Esophagus (tissue), 2 donors: ENCODE measurements around the gene CR1L. TPM values are rescaled to one million over a fixed set of nuclear protein-coding genes. Genes with fewer than 3 reads are reported as not detected.
"Not testable (repeated sequence)": the region's sequence is repeated elsewhere in the genome, so short reads cannot be mapped to it uniquely, and the experiment has no call there.

Experiments used
- H3K27ac ChIP-seq, 2 donors: one replicate each; pipeline ENCODE4 v1.5.1; 2013; ENCODE audit warnings: low read depth in 2 of 2, mild to moderate bottlenecking in 2 of 2, inconsistent platforms in 1 of 2, low read length in 1 of 2, moderate library complexity in 1 of 2
- H3K27me3 ChIP-seq, 2 donors: one replicate each; pipeline ENCODE4 v1.6.1; 2013; ENCODE audit warnings: low read length in 2 of 2, control low read depth in 1 of 2, mild to moderate bottlenecking in 1 of 2; ENCODE audit not compliant: insufficient read depth in 2 of 2, control insufficient read depth in 1 of 2
- H3K36me3 ChIP-seq, 2 donors: one replicate each; pipeline ENCODE4 v1.6.1; 2013; ENCODE audit warnings: low read length in 1 of 2; ENCODE audit not compliant: control insufficient read depth in 2 of 2, insufficient read depth in 2 of 2
- H3K4me1 ChIP-seq, 2 donors: one replicate each; pipeline ENCODE4 v1.6.1; 2013; ENCODE audit warnings: low read length in 1 of 2; ENCODE audit not compliant: control insufficient read depth in 2 of 2, insufficient read depth in 2 of 2
- H3K4me3 ChIP-seq, 2 donors: one replicate each; pipeline ENCODE4 v1.5.1; 2013; ENCODE audit warnings: low read length in 2 of 2, mild to moderate bottlenecking in 2 of 2, low read depth in 1 of 2, moderate library complexity in 1 of 2
- H3K9me3 ChIP-seq, 2 donors: one replicate each; pipeline ENCODE4 v1.6.1; 2013; ENCODE audit warnings: mild to moderate bottlenecking in 2 of 2, low read depth in 1 of 2, low read length in 1 of 2, moderate library complexity in 1 of 2; ENCODE audit not compliant: control insufficient read depth in 2 of 2, insufficient read depth in 1 of 2
- WGBS, 2 donors: extraction: QIAGEN DNeasy Blood & Tissue Kit; methylation state at CpG; one replicate each; pipeline ENCODE4 v1.1.7; 2013; 5-methylcytosine and 5-hydroxymethylcytosine counted together
- polyA plus RNA-seq, 2 donors: library from polyadenylated mRNA; stranded (reverse); fragments of 200-250 nt; gene quantifications; one replicate each; pipeline ENCODE4 v1.2.3, GENCODE V29; 2013
- donor health status: healthy with polysubstance abuse.
- donor health status: Bipolar disorder and iron deficiency.

The CR1L gene
- polyA plus RNA-seq, 2 donors, result not detected

DNA sequence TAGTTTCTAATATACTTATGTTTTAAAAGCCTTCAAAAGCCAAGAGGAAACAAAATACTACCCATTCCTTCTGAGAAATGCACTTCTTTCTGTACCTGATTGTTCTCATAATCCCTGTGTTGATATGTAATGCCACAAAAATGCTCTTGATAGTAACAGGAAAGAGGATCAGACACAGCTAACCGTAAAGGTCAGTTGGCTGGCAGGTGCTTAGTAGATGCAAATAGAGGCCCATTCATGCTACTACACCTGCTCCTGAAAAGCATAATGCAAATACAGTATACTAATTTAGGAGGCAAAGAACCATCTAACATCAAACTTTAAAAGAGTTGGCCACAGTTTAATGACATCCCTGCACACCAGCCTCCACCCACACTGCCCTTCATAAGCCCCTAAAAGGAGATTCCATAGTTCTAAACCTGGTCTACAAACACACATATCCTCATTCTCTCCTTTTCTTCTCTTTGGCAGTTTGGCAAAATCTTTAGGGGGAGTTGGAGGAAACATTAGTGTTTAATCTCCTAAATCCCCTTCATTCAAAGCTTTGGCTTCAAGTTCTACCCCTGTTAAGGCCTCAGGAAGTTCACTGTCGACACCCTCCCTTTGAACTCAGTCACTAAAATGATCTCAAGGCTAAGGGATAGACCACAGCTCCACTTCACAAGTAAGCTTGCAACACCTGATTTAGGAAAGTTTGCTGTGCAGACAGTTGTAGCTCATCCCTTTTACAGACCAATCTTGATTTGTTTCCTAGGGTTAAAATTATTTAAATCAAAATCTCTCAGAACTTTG is 104.0 kb downstream of the CR1L start:
- no peaks in the 10 kb centered on the region for H3K36me3 ChIP-seq
- WGBS, 2 donors, result 29 to 41% methylated on average over 2 of the region's 2 CpGs
- H3K9me3 ChIP-seq, result no peaks in the 10 kb centered on the region
- H3K27me3 ChIP-seq, result no peaks in the 10 kb centered on the region
- H3K27ac ChIP-seq, result no peak overlapping the region
- H3K4me3 ChIP-seq, result no peak overlapping the region
- H3K4me1 ChIP-seq, result peaks cover 2% of the 10 kb centered on the region in 2 donors

DNA sequence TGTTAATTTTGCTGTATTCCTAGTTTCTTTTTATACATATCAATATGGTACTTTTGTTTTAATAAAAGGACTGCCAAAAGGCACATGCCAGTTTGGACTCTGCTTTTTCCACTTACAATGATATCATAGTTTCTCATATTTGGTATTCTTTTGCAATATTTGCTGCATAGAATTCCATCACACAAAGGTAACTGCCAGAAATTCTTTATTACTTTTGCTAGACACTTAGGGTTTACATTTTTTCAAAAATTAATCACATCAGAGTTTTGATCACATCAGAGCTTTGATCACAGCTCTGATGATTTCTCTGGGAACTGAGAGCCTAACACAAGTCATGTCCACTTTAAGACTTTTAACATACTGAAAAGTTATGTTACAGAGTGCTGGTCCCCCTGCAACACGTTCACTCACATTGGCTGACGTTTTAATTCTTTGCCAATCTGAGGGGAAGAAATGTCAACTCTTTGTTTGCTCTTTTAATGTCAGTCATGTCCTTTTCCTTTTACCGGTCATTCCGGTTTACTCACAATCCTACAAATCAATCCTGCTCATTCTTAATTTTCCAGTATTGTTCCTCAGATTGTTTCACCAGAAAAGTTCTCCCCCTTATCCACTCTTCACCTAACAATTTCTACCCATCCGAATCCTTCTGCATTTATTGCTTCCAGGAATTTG is 105.8 kb downstream of the CR1L start:
- peaks cover 2 to 5% of the 10 kb centered on the region in 2 donors for H3K4me1 ChIP-seq

DNA sequence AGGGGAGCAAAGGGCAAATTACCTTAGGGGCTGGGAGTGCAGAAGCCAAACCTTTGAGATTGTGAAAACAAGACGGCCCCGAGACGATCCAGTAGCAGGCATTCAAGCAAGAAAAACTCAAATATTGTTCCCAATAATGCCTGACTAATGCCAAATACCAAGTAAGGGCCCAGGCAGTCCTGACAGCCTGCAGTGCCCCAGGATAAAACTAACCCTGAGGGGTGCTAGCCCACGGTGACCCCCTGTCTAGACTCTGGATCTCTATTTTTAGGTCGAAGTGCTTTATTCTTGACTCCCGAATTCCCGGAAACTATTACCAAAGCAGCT is 106.5 kb downstream of the CR1L start:
- H3K9me3 ChIP-seq, H3K36me3 ChIP-seq, H3K27me3 ChIP-seq, H3K4me1 ChIP-seq: not testable (repeated sequence)
- 3 to 14% methylated on average over 7 of the region's 7 CpGs for WGBS, 2 donors
- Histone ChIP-seq H3K4me3 (peak overlapping the region; percentile 35 to 99), H3K27ac (peak overlapping the region; percentile 99)

More for the DNA sequence above, 105.8 kb downstream of the CR1L start:
- no peaks in the 10 kb centered on the region for H3K9me3 ChIP-seq
- H3K27me3 ChIP-seq, result no peaks in the 10 kb centered on the region
- 42 to 49% methylated on average over 5 of the region's 5 CpGs for WGBS, 2 donors
- H3K4me3 ChIP-seq, result peak overlapping the region in 1 of 2 donors; percentile 35
- peak overlapping the region; percentile 4 to 99 for H3K27ac ChIP-seq
- no peaks in the 10 kb centered on the region for H3K36me3 ChIP-seq

DNA sequence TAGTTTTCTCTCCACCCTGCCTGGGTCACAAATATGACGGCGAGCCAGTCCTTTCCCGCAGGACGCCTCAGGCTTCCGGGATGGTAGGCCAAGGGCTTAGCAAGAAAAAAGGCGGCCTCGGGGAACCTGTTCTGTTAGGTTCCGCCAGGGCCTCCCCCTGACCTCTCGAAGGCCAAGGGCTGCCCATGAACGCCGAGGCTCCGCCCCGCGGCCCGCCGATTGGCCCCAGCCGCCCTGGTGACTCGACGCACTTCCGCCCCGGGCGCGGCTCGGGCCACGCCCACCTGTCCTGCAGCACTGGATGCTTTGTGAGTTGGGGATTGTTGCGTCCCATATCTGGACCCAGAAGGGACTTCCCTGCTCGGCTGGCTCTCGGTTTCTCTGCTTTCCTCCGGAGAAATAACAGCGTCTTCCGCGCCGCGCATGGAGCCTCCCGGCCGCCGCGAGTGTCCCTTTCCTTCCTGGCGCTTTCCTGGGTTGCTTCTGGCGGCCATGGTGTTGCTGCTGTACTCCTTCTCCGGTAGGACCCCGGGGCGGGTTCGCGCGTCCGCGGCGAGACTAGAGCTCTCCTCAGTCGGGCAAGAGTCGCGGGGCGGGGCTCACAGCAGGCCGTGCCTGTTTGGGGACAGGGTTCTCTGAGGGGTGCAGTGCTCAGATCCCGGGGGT is 107.0 kb downstream of the CR1L start, which contains the start of gene CD46:
TSS of gene CD46 (plus strand) at position 265 of the 666 bp plus-strand sequence. CDS start at position 424, 159 bp downstream.
- Histone ChIP-seq H3K9me3 (no peaks in the 10 kb centered on the region), H3K4me1 (peaks cover 2 to 8% of the 10 kb centered on the region in 2 donors), H3K36me3 (no peaks in the 10 kb centered on the region), H3K4me3 (peak within 1 kb of the TSS; percentile 91 to 99), H3K27me3 (no peaks in the 10 kb centered on the region), H3K27ac (peak within 1 kb of the TSS; percentile 99)
- 0% methylated on average over 55 of the region's 55 CpGs for WGBS, 2 donors

DNA sequence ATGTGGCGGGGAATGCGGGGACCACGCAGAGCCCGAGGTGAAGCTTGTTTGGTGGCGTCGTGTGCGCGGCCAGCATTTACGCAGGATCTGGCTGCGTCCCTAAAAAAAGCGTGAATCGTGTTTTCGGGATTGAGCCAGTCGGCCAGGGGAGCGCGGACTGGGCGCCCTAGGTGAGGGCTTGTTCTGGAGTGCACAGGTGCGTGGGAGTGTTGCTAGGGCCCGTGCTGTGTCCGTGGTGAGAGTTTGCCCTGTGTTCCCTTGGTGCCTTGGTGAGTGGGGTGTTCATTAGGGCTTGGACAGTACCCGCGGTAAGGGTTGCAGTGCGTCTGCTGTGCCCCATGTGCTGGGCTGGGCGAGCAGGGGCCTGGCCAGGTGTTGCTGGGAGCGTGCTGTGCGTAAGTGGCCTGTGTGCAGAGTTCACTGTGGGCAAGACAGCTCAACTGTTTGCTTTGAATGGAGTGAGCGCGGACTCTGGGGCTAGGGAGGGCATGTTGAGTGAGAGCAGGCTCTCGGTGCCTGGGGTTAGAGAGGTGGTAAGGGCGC is 107.6 kb downstream of the CR1L start:
- H3K9me3 ChIP-seq, result no peaks in the 10 kb centered on the region
- H3K27ac ChIP-seq, result peak overlapping the region; percentile 99
- 0 to 1% methylated on average over 30 of the region's 30 CpGs for WGBS, 2 donors
- H3K36me3 ChIP-seq, result no peaks in the 10 kb centered on the region
- H3K27me3 ChIP-seq, result no peaks in the 10 kb centered on the region
- H3K4me3 ChIP-seq, result peak overlapping the region; percentile 91 to 99
- H3K4me1 ChIP-seq, result peaks cover 2 to 8% of the 10 kb centered on the region in 2 donors

DNA sequence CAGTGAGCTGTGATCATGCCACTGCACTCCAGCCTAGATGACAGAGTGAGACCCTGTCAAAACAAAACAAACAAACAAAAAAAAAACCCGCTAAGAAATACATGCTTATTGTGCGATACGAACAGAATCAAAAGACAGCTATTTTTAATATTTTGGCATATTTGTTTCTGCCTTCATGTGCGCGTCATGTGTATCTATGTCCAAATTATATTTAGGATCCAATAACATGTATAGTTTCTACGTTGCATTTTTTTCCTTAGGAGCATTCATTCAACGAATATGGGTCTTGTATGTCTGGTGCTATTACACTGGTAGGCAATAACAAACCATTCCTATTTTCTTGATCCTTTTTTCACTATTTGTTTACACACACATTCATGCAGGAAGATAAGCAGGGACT is 108.7 kb downstream of the CR1L start:
- no peaks in the 10 kb centered on the region for H3K27me3 ChIP-seq
- peaks cover 2 to 6% of the 10 kb centered on the region in 2 donors for H3K4me1 ChIP-seq
- 53 to 64% methylated on average over 7 of the region's 7 CpGs for WGBS, 2 donors
- H3K9me3 ChIP-seq, result no peaks in the 10 kb centered on the region
- H3K36me3 ChIP-seq, result no peaks in the 10 kb centered on the region
- peak overlapping the region; percentile 42 to 91 for H3K4me3 ChIP-seq
- H3K27ac ChIP-seq, result peak overlapping the region in 1 of 2 donors; percentile 31

DNA sequence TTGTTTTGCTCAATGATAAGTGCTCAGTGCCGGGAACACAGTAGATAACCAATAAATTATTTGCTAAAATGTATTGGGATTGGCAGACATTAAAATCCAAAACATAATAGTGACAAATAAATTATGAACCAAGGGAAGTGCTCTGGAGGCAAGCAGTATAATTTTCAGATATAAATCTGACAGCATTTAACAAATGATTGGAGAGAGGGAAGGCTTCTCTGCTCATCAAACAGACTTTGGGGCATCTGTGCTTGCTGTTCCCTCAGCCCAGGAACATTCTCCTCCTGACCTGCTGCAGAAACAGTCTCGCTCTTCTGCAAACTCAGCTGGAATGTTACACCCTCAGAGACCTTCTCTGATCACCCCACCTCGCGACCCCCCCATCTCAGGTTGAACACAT is 109.1 kb downstream of the CR1L start:
- H3K4me3 ChIP-seq, result peak overlapping the region; percentile 39 to 91
- WGBS, 2 donors, result 41 to 62% methylated on average over 4 of the region's 4 CpGs
- H3K36me3 ChIP-seq, result no peaks in the 10 kb centered on the region
- no peaks in the 10 kb centered on the region for H3K27me3 ChIP-seq
- H3K27ac ChIP-seq, result no peak overlapping the region
- peaks cover 2 to 6% of the 10 kb centered on the region in 2 donors for H3K4me1 ChIP-seq
- no peaks in the 10 kb centered on the region for H3K9me3 ChIP-seq

DNA sequence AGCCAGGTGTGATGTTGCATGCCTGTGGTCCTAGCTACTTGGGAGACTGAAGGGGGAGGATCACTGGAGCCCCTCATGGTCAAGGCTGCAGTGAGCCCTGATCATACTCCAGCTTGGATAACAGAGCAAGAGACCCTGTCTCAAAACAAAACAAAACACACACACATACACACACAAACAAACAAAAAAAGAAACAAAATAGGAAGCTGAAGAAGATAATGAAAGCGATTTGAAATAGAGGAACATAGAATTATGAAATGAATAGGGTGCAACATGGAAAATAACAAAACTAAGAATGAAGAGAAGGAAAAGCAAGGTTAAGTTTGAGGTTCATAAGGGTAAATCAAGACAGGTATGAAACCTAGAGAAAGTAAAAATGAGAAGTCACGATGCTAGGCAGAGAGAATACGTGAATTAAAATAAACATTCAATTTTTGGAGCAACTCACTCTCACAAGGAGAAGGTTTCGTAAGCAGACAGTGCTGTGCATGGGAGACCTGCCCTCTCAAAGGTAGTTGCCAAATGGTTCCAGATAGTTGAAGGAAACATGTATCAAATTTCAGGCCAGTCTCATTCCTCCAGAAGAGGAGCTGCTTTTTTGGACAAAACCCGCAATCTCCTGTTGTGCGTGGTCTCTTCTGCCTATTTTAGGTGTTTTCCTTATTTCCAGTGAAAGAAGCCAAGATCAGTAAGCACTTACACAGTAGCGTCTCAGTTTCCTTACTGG is 110.2 kb downstream of the CR1L start:
- 55 to 66% methylated on average over 7 of the region's 7 CpGs for WGBS, 2 donors
- H3K36me3 ChIP-seq, result peaks cover 0 to 3% of the 10 kb centered on the region in 2 donors
- H3K4me3 ChIP-seq, result peak overlapping the region in 1 of 2 donors; percentile 91
- H3K27ac ChIP-seq, result peak overlapping the region in 1 of 2 donors; percentile 13
- H3K9me3 ChIP-seq, result no peaks in the 10 kb centered on the region
- H3K27me3 ChIP-seq, result no peaks in the 10 kb centered on the region
- peaks cover 2 to 6% of the 10 kb centered on the region in 2 donors for H3K4me1 ChIP-seq
